Activated CD4-positive, CD25-positive, alpha-beta regulatory T cell treated with anti-CD3 and anti-CD28 coated beads, Interleukin-2, amount 50 U/mL, for 16 hours (primary cell): Measurements from ENCODE around the gene TGIF2.
A peak's percentile ranks its signal among the peaks of the same experiment; 100 is the strongest.
"Not testable (repeated sequence)": the region's sequence is repeated elsewhere in the genome, so short reads cannot be mapped to it uniquely, and the experiment has no call there.

Experiments used
- DNase-seq: peaks from one replicate; pipeline ENCODE4 v3.0.0-alpha.2; 2020; ENCODE audit warnings: low read depth, low spot score

TGIF2 gene

DNA sequence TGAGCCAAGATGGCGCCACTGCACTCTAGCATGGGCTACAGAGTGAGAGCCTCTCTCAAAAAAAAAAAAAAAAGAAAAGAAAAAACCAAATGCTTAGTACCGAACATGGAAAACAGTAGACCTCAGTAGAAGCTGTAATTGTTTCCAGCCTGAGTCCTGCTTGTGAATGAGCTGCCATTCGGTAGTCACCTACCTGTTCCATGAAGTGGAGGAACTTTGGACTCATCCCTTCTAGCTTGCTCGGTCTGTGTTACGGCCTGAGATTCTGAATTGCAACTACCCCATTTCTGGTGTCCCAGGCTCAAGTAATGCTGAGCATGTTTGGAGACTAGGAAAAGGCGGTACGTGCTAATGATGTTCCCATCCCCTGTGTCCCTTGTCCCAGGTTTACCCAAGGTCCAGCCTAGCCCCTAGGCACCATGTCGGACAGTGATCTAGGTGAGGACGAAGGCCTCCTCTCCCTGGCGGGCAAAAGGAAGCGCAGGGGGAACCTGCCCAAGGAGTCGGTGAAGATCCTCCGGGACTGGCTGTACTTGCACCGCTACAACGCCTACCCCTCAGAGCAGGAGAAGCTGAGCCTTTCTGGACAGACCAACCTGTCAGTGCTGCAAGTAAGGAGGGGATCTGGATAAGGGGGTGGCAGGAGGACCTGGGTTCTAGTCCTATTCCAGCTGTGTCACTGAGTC lies 5.1 kb downstream of the TGIF2 start:
- no peak for DNase-seq

DNA sequence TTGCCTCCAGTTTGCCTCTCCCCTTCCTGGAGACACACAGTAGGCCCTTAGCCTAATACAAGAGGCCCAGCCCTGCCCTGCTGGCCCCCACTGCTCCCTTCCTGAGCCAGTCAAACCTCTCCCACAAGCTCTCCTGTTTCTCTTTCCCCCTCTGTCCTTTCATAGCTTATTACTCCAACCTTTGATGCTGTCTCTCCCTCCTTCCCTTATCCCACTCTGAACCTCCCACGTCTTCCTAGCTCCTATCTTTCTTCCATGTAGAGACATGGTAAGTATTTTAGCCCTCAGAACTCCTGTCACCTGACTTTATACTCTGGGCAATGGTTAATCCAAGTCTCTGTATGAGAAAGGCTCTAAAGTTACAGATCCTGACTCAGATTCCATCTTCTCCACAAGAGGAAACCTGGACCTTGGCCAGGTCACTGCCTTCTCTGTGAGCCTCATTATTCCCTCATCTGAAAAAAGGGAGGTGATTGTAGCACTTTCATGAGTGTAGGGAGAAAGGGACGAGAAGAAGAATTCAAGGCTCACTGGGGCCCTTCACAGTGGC lies 6.7 kb downstream of the TGIF2 start:
- no peak for DNase-seq

DNA sequence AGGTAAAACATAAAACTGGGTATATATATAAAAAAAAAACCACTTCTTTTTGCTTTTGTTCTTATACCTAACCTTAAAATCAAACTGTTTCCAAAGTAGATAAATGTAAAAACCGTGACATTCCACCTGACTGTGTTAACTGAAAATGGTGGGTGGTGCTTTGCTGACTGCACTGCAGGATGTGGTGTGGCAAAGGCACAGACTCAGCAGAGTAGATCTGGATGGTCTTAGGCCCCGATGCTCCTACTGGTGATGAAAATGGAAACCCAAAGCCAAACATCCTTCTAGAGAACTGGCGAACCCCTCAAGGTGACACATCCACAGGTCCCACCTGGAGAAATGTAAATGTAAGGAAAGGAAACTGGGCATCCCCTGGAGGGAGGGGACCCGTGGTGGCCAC lies 8.9 kb downstream of the TGIF2 start:
- no peak for DNase-seq

DNA sequence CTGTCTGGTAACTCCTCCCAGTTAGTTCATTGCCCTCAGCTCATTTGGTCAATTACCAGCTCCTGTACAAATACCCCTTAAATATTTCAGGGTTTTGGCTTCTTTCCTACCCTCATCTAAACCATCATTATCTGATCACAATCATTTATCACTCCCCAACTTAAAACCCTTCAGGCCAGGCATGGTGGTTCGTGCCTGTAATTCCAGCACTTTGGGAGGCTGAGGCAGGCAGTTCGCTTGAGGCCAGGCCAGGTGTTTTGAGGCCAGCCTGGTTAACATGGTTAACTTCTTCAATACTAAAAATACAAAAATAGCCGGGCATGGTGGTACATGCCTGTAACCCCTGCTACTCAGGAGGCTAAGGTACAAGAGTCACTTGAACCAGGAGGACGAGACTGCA lies 9.4 kb downstream of the TGIF2 start:
- no peak for DNase-seq

DNA sequence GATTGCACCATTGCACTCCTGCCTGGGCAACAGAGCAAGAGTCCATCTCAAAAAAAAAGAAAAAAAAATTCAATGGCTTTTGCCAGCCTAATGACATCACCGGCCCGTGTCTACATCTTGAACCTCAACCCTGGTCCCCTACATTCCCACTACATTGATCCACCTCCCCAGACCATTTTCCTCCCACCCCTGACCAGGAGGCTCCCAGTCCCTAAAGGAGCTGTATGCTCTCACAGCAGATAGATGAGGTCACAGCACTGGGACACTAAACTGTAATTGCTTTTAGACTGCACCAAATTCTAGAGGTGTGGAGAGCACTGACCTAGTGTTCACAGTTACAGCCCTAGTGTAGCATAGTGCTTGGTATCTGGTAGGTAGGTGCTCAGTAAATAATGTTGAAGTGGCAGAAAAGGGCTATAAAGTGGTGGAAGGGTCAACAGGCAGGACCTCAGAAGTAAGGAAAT lies 10.7 kb downstream of the TGIF2 start:
- no peak for DNase-seq

DNA sequence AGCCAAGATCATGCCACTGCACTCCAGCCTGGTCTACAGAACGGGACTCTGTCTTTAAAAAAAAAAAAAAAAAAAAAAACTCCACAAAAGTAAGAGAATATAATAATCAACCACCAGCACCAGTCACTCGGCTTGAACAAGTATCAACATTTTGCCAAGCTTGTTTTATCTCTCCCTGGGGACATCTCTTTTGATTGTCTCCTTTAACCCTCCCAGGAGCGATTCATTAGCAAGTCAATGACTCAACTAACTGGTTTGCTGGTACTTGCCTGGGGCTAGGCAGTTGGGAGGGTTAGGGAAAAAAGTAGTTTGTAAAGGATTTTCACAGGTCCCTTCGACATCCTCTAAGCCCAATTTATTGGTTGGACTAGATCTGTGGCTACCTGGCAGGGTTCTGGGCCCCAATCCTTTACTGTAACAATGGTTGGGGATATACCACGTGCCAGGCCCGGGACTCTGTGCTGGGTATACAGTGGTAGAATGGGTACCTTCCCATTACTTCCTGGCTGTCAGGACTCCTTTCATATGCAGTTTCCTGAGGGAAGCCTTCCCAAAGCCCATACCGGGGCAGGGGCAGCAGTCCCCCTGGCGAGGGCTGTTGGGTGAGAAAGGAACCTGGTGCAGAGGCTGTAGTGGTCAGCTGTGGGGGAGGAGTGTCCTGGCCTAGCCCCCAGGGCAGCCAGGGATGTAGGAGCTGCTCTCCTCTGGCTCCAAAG lies 12.2 kb downstream of the TGIF2 start:
- no peak for DNase-seq

DNA sequence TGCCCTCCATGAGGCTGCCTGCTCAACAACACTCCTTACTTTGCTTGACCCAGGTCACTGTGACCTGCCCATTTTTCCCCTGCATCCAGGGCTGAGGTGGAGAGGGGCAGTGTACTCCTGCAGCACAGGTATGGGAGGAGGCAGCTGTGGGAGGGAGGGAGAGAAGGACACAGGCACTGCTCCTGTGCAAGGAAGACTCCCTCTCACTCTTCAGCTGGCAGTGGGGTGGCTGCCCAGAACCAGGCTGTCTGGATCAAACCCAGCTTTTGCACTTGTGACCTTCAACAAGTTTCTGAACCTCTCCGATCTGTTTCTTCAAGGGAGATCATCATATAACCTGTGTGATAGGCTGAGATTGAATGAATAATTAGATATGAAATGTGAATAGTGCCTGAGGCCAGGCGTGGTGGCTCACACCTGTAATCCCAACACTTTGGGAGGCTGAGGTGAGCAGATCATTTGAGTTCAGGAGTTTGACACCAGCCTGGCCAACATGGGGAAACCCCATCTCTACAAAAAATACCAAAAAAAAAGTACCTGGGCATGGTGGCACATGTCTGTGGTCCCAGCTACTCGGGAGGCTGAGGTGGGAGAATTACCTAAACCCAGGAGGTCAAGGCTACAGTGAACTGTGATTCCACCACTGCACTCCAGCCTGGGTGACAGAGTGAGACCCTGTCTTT lies 14.1 kb downstream of the TGIF2 start:
- DNase-seq: no peak

DNA sequence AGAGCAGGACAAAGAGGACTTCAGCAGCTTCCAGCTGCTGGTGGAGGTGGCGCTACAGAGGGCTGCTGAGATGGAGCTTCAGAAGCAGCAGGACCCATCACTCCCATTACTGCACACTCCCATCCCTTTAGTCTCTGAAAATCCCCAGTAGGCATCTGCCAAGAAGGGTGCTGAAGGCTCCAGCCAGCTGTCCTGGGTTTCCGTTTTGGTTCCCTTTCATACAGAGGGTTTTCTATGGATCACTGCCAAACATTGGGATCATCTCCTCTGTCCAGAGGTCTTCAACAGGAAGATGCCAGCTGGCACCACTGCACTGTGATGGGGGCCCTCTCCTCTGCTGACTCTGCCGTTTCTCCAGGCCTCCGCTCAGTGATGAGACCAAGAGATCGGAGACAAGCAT lies 17.9 kb downstream of the TGIF2 start:
- no peak for DNase-seq

DNA sequence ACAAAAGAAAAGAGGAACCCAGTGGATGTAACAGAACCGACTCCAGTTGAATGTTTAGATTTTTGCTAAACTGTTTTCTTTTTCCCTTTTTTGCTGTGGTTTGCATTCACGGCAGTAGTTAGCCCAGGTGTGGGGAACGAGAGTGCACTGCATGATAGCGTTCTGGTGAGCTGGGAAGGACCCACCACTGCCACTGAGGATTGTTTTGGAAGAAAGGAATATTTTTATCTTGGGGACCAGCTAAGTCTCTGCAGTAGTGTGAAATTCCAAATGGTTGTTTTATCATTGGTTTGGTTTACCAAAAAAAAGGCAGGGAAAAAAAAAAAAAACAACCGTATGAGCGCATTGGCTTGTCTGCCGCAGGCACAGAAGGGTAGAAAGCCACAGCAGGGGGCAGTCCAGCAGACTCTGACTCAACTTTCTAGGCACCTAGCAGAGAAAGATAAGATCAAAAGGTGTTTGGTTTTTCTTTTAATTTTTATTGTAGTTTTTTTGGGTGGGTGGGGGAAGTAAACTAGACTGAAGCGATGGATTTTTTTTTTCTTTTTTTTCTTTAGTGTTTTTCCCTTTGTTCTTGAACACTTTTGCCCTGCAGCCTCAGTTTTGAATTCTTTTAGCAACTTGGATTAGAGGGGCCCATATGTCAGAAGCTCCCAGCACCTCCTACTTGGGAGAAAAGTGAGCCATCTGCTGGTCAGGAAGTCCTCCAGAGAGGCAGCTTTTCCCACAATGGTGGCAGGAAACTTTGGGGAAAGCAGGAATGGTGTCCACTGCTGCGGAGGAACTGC lies 18.7 kb downstream of the TGIF2 start:
- DNase-seq: no peak

DNA sequence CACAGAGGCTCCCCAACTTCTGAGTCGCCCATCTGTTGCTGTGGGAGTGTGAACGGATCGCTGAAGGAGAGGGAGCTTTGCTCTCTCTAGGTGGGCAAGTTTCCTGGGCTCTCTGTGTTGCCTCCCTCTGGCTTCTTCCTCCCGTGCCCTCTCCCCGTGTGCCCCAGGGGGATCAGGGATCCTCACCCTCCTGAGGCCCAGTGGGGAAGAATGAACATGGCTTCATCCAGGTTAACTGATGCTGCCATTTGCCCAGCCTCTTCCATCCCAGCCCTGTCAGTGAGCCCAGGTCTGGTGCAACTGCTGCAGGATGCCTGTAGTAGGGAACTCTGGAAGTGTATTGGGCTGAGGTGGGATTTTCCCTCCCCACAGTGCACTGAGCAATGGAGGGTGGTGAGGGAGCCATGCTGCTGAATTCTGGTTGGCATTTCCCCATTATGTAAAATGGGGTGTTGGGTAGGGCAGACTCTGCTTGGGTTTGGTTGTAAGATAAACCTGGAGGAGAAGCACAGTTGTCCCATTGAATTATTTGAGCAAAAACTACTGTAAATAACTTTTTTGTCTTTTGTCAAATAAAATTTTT lies 20.0 kb downstream of the TGIF2 start:
- DNase-seq: no peak

DNA sequence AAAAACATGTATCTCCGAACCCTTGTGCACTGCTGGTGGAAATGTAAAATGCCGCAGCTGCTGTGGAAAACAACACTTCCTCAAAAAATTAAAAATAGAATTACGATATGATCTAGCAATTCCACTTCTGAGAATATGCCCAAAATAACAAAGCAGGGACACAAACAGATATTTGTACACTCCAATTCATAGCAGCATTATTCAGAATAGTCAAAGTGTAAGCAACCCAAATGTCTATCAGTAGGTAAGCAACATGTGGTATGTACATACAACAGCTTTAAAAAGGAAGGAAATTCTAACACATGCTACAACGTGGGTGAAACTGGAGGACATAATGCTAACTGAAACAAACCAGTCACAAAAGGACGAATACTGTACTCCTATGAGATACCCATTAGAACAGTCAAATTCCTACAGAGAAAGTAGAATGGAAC lies 26.5 kb downstream of the TGIF2 start:
- DNase-seq: no peak

DNA sequence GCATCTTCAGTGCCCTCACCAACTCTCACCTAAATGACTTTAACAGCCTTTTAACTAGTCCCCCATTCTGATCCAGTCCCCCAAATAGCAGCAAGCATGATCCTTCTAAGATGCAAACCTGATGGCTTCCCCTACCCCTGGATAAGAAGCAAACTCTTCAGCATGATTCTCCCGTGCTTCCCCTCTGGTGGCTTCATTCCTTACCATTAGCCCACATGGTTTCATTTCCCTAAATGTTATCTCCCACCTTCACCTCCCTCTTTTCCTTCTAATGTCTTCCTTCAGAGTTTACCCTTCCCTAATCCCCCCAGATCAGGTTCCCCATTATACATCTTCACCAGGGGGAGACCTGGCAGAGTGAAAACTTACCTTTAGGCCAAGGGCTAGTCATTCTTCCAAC lies 28.1 kb downstream of the TGIF2 start:
- DNase-seq: no peak

DNA sequence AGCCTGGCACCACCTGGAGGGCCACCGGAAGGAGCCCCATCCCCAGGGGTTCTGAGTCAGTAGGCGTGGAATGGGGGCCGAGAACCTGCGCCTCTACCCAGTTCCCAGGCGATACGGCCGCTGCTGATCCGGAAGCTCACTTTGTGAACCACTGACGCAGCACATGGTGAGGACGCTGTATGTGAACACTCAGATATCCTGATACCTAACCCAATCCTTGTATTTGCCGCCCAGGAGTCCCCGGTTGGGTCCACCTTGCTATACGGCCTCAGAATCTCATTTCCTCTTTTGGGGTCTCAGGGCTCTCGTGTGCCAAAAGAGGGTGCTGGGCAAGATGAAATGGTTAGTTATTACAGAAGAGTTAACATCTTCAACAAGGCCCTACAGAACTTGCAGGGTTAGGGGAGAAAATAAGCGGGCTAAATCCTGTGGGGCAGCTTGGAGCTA lies 31.6 kb downstream of the TGIF2 start:
- no peak for DNase-seq

DNA sequence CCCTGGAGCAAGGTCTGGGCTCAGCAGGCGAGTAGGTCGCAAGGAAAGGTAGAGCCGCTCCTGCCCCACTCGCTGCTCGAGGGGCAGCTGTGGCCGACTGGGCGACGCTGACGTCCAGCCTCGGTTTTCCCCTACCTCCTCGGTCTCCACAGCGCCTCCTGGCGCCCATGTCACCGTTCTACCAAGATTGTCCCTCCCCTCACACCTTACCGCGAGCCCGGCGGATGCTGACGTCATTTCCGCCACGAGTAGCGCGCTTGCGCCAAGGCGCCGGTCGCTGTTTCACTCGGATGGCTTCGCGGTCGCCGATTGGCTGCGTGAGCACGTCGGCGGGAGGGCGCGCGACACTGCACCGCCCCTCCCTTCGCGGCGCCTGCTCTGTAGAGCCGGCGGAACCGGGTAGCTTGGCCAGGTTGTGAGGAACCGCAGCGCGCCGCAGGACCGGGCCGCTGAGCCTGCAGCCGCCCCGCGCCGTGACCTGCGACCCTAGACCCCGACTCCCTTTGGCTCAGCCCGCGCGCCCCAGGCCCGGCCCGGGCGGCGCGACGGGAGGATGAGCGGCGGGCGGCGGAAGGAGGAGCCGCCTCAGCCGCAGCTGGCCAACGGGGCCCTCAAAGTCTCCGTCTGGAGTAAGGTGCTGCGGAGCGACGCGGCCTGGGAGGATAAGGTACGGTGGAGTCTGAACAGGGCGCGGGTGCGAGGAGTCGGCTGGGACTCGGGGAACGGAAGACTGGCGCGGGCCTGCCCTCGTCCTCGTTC lies 32.2 kb downstream of the TGIF2 start, which contains the start of gene RAB5IF:
Gene RAB5IF, plus strand, starts transcription at position 381 of the 759 bp plus-strand sequence. Its CDS starts 173 bp downstream, at position 554.
- peak; percentile 98 for DNase-seq

DNA sequence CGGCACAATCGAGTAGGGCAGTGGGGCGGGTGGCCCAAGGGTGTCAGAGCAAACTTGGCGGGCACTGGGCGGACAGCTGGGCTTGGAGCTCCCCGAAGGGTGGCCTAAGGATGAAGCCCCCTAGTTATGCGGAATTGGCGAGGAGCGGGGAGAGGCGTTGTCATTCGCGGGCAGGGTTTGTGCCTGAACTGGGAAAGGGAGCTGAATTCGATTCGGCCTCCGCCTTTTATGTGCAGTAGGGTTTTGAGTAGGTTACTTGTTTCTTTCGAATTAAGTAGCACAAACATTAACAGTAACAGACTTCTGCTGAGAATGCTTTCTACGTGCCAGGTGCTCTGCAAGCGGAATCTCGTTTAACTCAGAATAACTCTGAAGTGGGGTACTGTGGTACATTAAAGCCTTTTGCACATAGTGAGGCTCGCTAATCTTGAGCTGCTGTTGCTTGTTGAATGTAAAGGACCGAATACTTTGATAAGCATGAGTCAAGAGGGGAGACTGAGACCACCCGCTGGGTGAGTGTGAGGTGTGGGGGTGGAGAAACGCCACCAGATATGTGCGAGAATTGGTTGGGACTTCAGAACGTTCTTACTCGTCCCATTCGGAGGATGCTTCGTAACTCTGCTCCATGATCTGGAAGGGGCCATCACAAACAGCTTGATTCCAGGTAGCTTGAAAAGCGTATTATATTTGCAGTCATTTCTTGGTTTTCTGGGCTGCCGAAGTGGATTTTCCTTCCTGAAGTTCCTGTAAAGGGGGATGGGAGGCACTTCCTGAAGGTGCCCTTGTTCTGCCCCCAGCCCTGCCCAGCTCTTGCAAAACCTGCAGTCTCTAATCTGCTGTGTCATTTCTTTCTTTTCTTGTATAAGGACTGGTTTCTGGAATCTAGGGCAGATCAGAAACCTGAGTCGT lies 33.0 kb downstream of the TGIF2 start:
- DNase-seq: no peak

DNA sequence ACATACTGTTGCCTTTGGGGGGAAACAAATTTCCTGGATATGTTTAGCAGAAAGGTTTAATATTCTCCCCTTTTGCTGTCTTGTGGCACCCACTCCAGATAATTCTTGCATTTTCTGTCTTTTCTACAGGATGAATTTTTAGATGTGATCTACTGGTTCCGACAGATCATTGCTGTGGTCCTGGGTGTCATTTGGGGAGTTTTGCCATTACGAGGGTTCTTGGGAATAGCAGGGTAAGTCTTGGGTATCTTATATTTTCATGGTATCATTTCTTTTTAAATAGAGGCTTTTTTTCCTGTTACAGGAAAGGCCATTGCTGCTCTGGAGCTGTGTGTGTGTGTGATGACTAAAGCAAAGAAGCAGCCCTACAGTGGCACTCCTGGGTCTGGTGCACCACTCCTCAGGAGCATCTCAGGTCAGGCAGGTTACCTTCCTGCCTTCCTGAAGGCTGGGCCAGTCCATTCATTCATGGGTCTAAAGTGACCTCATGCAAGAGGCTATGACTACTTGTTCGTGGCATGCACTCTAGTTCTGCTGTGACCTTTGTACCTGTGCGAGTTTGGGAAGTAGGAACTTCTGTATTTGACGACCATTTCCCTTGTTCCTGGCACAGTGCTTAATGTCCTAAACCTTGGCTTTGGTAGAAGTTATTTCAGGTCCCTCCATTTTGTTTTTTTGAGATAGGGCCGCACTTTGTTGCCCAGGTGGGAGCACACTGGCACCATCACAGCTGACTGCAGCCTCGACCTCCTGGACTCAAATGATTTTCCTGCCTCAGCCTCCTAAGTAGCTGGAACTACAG lies 34.4 kb downstream of the TGIF2 start:
- no peak for DNase-seq

DNA sequence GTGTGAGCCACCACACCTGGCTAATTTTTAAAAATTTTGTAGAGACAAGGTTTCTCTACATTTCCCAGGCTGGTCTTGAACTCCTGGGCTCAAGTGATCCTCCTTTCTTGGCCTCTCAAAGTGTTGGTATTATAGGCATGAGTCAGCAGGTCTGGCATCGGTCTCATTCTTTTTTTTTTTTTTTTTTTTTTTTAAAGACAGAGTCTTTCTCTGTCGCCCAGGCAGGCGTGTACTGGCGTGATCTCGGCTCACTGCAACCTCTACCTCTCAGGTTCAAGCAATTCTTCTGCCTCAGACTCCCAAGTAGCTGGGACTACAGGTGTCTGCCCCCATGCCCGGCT lies 35.0 kb downstream of the TGIF2 start:
- not testable (repeated sequence) for DNase-seq

DNA sequence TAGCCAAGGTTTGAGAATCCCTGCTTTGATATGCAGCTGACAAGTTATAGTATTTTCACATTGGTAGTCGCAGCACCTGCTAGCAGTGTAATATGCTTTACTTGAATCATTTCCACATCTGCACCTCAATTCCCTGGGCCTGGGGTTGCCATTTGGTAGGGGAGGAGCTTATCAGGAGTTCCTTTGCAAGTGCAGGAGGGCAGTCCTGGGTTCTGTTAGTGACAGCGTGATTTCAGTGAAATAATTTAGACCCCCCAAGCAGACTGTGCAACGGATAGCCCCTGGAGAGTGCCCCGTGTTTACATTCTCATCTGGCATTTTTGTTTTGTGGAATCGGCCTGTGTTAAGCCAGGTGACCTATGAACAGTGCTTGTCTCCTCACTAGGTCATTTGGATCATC lies 38.2 kb downstream of the TGIF2 start:
- no peak for DNase-seq

DNA sequence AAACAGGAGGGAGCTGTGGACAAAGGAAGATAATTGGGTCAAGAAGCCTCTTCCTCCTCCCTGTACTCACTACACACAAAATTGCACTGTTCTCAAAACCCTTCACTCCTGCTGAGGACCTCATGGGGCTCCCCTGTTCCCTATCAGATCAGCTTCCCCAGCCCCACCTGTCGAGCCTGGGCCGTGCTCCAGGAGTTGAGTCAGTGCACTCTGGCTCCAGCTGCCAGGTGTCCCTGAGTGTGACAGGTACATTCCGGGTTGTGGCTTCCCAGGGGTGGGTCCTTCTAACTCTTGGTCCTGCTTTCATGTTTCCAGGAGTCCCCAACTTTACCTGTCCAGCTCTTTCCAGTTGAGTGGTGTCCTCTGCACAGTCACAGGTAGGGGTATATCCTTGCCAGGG lies 40.6 kb downstream of the TGIF2 start:
- no peak for DNase-seq
